HG03460 (cell line): ENCODE data around the gene AKAP6.
A peak's percentile ranks its signal among the peaks of the same experiment; 100 is the strongest.
"Not testable (repeated sequence)": the region's sequence is repeated elsewhere in the genome, so short reads cannot be mapped to it uniquely, and the experiment has no call there.

ENCODE experiments used
- ATAC-seq: cut with Tn5 transposase; IDR thresholded peaks from one replicate; pipeline ENCODE4 v1.9.1; 2021; ENCODE audit not compliant: unreplicated experiment

AKAP6 gene

DNA sequence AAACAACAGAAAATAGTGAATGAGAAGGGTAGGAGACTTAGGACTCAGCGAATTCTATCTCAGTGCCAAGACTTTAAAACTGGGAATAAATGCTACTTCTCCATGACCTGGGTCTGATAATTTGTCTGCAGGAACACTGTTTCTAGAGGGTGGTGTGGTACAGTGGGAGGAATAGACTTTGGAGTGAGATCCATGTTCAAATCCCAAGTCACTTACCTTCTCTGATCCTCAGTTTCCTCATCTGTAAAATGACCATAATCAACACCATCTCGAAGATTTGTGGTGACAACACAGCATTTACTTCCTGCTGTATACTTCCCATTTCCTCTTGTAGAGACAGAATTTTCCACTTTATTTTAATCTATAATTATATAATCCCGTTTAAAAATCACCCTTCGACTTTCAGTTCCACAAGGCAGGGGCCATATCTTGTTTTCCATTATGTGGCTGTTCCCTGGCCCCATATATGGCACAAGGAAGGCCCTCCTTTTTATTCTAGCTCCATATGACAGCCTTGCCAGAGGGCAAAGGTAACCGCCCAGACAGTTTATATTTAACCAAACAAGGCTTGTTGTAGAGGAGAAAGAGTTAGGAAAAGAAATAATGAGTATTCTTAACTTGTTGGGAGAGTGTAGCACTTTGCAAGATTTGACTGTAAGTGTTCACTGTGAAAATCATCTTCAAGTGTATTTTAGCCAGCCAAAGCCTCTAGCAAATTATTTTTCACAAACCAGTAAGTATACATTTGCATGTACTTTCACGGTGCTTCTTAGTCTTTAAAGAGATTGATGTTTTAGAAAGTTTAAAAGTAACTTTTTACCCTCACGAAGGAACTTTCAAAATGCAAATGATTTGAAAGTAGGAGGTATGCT lies 243.1 kb downstream of the AKAP6 start:
- ATAC-seq = peak; percentile 65

DNA sequence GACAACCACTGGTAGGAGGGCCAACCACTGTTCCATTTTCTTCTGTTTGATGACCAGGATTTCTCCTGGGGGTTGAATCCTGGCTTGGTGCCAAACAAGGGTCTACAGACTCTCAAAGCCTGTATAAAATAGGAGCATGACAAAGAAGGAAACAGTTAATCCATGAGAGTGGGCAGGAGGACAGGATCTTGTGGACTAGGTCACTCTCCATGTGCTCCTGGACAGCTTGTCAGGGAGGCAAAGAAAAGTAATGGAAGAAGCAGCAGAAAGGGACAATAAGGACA lies 243.7 kb downstream of the AKAP6 start:
- ATAC-seq = no peak

DNA sequence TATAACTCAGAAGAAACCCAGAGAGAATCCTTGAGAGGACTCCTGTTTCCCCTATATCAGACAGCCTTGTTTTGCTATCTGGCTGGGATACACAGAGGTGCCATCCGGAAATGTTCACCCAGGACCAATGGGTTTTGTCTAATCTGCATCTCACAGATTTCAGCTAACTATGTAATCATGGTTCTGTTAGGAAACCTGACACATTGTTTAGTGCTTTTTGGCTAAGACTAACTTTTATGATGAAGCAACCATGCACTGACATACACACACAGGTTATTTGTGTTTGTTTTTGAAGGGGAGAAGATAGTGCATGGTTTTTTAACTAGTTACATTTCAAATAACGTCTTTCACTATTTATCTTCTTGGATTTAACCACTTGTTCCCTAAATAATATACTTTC lies 245.2 kb downstream of the AKAP6 start:
- no peak for ATAC-seq

DNA sequence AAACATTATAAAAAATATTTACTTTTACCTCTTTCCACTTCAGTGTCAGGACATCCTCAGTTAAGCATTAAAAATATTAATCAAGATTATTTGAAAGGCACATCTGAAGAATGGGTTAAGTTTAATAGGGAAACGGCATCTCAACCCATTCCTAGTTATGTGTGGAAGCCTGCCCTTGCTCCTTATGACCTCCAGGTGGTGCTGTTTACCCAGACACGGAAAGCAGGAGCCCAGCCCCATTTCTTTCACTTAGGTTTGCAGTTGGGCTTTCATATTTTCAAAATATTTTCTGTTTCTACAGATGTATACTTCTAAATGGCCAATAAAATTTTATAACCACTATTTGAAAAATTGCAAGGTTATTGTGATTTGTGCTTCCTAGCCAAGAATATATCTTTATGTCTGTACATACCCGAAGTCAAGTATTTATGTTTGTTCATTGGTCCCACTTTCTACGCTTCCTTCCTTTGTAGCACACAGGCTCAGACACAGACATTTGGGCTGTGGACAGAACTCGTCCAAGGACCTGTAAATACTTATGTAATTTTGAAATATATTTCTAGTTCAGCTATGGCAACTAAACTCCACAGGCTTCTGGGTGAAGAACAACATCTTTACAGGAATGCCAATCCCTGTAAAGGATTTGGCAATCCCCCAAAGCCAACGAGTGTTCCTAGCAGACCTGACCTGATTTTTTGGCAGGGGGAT lies 247.1 kb downstream of the AKAP6 start:
- ATAC-seq = peak; percentile 53

DNA sequence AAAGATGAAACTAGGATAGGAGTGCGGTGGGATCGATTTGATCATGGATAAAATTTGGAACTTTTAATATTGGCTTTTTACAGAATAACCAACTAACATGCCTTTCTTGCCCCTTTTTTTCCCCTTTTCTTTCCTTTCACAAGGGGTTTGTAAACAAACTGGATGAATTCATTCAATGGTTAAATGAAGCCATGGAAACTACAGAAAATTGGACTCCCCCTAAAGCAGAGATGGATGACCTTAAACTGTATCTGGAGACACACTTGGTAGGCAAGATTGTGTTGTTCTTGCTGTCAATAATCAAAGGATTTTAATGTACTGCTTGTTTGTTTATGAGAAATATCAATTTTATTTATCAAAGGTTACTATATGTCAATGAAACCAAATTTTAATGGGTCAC lies 247.9 kb downstream of the AKAP6 start:
- ATAC-seq = no peak

DNA sequence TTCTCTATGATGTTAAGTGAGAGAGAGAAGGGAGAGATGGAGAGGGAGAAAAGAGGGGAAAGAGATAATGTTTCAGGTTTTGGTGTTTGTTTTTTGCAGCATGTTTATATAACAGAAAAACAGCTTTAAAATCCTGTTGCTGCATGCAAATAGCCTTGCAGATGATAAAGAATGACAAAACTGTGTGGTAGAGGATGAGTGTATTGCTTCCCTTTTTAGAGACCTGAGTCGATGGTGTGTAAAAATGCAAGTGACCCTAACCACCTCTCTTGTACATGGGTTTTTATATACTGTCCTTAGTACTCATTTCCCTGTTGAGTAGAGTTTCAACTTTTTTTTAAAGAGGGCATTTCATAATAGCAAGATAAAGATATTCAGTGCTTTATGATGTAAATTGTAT lies 249.1 kb downstream of the AKAP6 start:
- ATAC-seq = peak; percentile 81

DNA sequence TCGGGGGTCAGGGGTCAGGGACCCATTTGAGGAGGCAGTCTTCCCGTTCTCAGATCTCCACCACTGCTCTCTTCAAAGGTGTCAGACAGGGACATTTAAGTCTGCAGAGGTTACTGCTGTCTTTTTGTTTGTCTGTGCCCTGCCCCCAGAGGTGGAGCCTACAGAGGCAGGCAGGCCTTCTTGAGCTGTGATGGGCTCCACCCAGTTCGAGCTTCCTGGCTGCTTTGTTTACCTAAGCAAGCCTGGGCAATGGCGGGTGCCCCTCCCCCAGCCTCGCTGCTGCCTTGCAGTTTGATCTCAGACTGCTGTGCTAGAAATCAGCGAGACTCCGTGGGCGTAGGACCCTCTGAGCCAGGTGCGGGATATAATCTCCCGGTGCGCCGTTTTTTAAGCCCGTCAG lies 254.3 kb downstream of the AKAP6 start:
- not testable (repeated sequence) for ATAC-seq

DNA sequence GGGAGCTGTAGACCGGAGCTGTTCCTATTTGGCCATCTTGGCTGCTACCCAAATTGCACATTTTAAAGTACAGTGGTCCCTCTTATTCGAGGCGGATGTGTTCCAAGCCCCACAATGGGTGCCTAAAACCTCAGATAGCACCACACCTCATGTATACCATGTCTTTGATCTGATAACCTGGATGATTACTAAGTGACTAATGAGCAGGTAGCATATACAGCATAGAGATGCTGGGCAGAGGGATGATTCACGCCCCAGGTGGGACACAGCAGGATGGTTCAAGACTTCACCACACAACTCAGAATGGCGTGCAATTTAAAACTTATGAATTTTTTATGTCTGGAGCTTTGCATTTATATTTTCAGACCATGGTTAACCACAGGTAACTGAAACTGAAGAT lies 255.0 kb downstream of the AKAP6 start:
- ATAC-seq = no peak

DNA sequence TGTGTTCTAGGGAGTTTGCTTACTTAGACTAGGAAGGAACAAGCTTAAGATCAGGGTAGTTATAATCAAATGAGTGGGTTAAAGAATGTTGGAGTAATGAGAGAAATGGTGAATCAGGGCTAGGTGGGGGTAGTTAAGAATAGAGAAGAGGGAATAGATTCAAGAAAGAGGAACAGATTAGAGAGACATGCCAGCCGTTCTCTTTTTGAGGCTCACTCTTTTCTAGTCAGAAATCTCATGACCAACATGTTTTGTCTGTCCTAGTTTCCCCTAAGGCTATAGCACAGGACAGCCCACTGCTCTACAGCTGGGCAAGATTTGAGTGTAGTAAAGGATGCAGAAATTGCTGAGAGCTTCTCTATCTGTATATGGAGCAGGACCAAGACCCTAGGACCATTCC lies 258.4 kb downstream of the AKAP6 start:
- ATAC-seq = no peak

DNA sequence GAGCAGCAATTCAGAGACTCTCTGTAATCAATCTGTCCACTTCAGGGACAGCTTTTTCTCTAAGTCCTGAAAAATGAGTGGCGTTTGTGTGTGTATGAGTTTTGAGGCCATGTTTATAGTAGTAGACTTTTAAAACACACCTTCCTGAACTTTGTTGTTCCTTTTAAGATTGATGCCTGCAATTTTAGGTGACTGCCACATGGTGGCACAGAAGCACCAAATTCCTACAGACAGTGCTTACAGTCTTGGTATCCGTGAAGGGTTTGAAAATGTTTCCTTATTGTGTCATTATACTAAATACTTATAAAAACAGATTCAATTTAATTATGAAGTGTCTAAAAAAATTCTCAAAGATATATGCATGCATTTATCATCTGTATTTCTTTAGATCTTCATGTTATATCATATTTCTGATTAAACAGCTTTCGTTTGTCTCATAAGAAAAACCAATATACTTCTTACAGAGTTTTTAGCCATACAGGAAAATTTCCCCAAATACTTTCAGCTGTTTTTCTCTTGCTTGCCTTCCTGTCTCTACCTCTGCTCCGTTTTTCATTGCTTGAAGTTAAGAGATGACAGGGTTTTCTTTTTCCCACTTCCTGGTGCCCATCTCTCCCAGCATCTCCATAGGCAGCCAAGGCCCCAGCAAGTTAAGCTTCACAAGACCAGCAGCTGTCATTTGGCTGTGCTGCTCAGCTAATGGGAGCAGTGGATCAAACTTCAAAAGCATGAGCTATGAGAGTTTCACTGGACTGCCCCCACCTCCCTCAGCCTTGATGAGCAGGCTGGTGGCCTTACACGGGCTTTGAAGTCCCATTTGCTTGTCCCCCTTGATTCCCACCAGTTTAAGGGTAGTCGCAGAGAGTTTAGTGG lies 259.6 kb downstream of the AKAP6 start:
- ATAC-seq = no peak

DNA sequence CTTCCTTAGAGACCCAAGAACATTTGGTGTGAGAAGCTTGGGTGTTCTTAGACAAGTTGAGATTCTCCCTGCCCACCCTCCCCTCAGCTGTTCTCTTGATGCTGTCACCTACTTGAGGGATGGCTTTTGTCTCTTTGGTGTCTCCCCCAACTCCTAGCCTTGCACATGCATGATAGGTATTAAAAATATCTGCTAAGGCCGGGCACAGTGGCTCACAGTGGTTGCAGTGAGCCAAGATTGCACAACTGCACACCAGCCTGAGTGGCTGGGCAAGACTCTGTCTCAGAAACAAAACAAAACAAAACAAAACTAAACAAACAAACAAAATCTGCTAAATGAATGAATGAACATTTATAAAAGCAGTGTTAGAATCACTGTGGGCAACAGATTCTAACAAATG lies 261.1 kb downstream of the AKAP6 start:
- ATAC-seq = no peak

DNA sequence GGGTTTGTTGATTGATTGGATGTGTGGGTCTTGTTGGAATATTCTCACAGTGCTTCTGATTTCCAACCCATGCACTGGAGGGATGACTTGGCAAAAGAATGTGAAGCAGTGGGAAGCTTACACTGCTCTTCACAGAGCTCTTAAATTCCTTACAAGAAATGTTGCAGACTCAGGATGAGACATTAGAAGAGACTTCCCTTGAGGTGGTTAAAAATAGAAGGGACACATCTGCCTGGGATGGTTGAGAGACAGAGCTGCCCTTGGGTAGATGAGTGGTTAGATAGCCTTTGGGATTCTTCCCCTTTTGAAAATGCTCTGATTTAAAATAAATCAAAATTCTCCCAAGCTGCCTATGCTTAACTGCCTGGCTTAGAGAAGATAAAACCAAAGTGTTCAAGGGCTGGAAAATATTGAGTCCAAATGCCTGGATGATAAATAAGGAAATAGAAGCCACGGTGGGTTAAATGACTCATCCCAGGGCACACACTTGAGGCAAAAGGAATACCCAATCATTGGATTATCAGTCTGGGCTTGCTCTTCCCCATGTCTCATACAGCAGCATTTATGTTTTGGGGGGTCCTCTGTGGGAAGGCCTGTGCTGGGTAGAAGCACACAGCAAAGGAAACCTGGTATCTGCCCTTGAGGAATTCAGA lies 264.3 kb downstream of the AKAP6 start:
- no peak for ATAC-seq

DNA sequence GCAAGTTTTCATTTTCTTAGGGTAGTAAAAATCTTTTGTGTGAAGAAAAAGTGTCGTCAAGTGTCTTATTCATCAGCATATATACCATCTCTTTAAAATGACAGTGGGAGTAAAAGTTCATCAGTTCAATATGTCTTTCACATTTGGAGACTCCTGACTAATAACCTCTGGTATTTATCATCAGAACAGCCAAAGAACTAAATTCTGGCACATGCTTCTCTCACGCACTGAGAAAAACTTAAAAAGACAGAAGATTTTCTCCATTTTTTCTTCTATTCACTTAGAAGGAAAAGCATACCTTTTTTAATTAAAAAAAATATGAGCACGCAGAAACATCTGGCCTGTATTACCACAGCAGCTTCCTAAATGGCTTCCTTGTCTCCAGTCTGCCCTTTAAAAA lies 265.7 kb downstream of the AKAP6 start:
- ATAC-seq = no peak

DNA sequence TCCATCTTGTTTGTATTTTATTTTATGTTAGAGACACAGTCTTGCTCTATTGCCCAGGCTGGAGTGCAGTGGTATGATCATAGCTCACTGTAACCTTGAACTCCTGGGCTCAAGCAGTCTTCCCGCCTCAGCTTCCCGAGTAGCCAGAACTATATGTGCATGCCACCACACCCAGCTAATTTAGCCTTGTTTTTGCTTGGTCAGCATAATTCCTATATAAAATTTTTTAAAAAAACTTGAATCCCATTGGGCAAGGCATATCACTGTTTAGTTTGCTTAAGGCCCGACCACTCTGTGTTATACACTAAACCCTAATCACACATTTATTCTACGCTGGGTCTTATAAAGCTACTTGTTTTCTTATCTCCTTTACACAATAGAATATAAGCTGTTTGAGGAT lies 266.4 kb downstream of the AKAP6 start:
- no peak for ATAC-seq

DNA sequence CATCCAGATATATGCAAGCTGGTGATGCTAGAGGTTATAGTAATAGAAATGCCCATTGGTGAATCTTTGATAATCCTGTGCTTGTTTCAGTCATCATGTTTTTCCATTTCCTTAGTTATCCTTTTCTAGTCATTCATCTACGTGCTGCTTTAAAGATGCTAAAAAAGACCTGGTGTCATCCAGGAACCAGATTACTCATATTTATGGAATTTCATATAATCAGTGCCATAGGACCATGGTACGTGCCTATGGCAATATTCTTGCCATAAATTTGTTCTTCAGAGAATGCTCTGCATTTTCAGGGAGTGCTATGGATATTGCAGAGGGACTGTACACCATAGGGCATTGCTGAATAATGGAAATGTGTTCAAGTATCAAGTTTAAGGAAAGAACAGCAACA lies 267.3 kb downstream of the AKAP6 start:
- no peak for ATAC-seq

DNA sequence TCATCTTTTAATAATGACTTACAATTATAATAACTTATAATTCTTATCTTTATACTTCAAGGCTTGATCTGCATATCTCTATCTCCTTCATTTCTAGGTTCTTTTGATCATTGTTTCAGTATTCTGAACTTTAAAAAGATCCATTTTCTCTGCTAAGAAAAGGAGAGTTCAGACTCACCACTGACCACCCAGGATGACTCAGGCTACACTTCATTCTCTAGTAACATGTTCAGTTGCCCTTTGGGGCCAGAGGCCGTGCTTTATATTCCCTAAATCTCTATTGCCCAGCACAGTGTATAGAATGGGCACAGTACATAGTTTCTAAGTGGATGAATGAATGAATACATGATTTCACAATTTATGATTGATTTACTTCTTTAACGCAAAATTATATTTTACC lies 268.7 kb downstream of the AKAP6 start:
- no peak for ATAC-seq

DNA sequence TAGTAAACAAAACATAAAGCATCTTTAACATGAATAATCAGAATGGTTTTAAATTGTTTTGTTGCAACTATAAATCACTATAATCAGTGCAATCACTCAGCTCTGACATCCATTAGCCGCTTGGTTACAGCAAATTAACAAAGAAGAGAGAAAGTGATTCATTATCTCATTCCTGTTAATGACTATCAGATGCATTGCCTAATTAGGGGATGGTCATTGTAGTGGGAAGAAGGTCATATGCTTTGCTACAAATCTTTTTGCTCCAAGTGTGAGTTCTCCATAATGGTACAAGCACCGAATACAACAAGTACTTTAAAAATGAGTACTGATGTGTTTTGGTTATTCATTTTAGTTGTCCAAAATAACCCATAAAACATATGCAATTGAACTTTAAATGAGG lies 272.0 kb downstream of the AKAP6 start:
- no peak for ATAC-seq

DNA sequence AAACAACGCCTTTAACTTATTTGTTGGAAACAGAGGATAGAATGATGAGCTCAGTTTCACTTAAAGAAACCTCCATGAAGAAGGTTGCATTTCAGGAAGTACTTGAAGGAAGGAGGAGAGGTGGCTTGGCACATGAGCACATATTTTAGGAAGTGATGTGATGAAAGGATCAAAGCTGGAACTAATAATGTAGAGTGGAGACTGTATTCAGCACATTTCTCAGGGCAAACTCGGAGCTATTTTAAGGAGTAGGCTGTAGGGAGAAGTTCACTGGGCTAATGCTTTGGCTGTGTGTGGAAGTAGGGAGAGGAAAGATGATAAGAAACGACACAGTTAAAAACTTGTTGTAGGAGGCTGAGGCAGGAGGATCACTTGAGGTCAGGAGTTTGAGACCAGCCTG lies 272.8 kb downstream of the AKAP6 start:
- ATAC-seq = no peak

DNA sequence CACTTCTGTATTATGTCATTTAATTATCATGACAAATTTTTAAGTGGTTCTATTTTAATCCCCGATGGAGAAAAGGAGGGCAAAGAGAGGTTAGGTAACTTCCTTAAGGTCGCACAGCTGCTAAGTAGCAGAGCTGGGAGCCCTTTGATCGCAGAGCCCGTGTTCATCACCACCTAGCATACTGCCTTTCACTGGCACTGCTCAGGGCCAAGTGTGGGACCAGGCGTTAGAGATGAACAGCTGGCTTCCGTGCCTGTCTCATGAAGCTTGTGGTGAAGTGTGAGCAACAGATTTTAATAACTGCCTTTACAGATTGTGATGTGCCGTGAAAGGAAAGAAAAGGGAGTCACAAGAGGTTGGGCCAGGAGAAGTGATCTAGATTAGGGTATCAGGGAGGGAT lies 273.6 kb downstream of the AKAP6 start:
- no peak for ATAC-seq

DNA sequence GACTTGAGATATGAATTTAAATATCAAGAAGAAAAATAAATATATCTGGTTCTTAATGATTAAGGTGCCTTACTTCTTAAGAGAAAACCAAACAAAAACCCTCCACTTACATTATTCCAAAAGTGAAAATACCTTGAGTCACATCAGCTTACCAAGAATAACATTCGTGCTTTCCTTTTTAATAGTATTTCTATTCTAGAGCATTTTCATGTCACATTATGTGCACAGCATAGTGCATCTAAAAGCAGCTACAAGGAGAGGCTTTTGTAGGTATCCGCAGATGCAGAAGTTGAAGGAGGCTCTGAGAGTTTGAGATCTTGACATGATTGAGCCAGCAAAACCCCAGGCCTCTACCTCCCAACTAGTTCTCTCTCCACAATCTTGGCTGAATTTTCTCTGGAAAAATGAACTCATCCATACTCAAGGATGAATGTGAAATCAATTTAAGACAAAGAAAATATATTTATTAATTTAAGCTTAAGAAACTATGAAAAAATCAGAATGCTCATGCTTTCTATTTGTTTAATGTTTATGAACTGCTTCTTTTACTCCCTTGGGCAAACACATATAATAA lies 275.0 kb downstream of the AKAP6 start:
- no peak for ATAC-seq

DNA sequence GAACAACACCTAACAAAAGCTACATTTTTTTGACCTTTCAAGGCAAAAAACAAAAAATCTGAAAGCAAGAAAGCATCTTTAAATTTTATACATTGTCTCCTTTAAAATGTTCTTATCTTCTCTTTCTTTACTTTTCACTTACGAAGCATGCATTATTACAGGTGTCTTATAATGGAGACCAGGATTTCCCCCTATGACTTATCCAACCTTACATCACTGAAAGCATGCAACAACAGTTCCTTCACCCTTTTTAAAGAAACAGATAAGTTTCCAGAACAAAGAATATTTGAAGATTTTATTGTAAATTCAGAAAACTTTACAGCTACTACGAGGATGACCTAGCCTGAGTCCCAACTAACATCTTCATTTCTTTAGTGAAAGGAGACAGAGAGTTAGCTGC lies 277.2 kb downstream of the AKAP6 start:
- ATAC-seq = no peak
